T-helper 1 cell (primary cell): ENCODE measurements around the gene CEP162.
"Not testable (repeated sequence)": the region's sequence is repeated elsewhere in the genome, so short reads cannot be mapped to it uniquely, and the experiment has no call there.

Source experiments
- DNase-seq, 5 donors: peaks; one replicate each; pipeline ENCODE4 v3.0.0-alpha.2; 2012 to 2020

CEP162 gene

GRCh38 chr6:84137989-84138575 is 89.4 kb downstream of the CEP162 start:
- no peak for DNase-seq

DNA sequence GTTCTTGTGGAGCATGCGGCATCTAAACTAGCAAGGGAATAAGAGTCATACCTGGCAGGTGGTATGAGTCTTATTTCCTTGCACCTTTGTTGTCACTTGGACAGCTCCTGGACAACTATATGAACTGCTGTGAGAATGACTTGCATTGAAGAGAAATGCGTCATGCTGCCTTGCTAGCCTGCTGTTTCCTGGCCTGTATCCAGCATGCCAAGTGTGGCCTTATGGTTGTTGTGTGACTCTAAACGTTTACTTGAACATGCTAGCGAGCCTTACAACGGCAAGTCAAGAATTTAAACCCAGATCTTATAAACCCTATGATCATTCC is 90.4 kb downstream of the CEP162 start:
- DNase-seq = no peak

DNA sequence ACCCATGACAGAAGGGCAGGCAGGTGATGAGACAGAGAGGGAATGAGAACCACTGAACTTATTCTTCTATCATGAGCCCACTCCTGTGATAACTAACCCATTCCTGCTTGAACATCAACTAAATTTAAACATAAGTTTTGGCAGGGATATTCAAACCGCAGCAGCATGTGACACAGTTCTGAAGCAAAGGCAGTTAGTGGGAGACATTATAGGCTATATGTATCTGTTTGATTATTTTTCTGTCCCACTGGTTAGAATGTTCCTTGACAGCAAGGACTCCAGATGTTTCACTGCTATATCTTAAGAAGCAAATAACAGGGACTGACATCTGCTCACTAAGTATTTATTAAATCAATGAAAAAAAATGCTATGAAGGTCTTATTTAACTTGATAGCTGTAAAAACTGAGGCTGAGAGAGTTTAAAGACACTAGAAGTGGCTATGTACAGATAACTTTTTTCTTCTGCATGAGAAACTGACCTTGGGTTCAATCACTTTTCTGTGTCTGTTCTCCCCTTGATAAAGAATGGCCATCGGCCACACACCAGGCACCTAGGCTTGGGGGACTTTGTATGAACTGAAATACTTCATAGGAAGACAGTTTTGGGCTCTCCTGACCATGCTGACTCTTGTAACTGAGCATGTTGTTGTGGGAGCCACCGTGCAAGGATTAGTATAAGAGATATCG is 90.9 kb downstream of the CEP162 start:
- DNase-seq = no peak

- DNase-seq = no peak
These were observed 92.2 kb downstream of the CEP162 start for GRCh38 chr6:84135291-84135690.

DNA sequence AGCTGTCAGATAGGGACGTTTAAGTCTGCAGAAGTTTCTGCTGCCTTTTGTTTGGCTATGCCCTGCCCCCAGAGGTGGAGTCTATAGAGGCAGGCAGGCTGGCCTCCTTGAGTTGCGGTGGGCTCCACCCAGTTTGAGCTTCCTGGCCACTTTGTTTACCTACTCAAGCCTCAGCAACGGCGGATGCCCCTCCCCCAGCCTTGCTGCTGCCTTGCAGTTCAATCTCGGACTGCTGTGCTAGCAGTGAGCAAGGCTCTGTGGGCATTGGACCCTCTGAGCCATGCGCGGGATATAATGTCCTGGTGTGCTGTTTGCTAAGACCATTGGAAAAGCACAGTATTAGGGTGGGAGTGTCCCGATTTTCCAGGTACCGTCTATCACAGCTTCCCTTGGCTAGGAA is 94.1 kb downstream of the CEP162 start:
- not testable (repeated sequence) for DNase-seq

GRCh38 chr6:84129588-84129987 is 97.9 kb downstream of the CEP162 start:
- not testable (repeated sequence) for DNase-seq

DNA sequence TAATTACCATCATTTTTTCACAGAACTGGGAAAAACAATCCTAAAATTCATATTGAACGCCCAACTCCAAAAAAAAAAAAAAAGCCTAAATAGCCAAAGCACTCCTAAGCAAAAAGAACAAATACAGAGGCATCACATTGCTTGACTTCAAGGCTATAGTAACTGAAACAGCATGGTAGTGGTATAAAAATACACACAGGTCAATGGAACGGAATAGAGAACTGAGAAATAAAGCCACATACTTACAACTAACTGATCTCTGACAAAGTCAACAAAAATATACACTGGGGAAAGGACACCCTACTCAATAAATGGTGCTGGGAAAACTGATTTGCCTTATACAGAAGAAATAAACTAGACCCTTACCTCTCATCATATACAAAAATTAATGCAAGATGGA is 104.3 kb downstream of the CEP162 start:
- DNase-seq = no peak

GRCh38 chr6:84119277-84119676 is 108.2 kb downstream of the CEP162 start:
- DNase-seq = no peak

DNA sequence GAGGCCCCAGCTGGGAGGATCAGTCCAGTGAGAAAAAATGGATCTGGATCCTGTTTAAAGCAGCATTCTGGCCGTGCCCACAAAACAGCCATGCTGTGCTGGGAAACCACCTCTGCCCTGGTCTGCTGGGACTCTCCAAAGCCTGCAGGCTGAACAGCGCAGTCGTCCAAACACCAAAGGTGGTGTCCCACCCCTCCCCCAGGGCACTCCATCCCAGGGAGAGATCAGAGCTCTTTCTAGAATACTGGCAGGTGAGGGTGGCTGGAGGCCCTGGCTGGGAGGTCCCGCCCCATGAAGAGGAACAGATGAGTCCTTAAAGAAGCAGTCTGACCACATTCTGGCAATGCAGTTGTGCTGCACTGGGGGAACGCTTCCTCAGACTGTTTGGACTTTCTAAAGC is 109.3 kb downstream of the CEP162 start:
- DNase-seq = no peak

GRCh38 chr6:84114933-84115594 is 112.4 kb downstream of the CEP162 start:
- not testable (repeated sequence) for DNase-seq

DNA sequence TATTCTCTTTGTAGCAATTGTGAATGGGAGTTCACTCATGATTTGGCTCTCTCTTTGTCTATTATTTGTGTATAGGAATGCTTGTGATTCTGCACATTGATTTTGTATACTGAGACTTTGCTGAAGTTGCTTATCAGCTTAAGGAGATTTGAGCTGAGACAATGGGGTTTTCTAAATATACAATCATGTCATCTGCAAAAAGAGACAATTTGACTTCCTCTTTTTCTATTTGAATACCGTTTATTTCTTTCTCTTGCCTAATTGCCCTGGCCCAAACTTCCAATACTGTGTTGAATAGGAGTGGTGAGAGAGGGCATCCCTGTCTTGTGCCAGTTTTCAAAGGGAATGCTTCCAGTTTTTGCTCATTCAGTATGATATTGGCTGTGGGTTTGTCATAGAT is 116.1 kb downstream of the CEP162 start:
- DNase-seq = not testable (repeated sequence)

GRCh38 chr6:84107495-84107894 is 119.9 kb downstream of the CEP162 start:
- no peak for DNase-seq

DNA sequence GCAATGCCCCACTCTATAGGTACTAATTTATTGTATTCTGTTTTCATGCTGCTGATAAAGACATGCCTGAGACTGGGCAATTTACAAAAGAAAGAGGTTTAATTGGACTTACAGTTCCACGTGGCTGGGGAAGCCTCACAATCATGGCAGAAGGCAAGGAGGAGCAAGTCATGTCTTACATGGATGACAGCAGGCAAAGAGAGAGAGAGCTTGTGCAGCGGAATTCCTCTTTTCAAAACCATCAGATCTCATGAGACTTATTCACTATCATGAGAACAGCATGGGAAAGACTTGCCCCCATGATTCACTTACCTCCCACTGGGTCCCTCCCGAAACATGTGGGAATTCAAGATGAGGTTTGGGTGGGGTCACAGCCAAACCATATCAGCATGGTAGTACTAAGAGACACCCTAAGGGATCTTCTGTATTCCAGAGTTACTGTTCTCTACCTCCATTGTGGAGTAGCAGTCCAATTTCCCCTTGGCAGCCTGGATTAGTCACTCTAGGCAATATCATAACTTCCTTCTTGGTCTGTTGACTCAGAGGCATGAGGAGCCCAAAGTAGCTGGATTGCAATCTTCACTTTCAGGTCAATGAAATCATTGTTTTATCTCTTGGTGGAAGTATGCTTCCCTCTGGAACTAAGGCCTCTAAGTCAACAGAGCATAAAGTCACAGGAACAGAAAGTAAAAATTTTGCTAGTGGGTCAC is 122.1 kb downstream of the CEP162 start:
- DNase-seq = not testable (repeated sequence)

GRCh38 chr6:84103029-84103428 is 124.4 kb downstream of the CEP162 start:
- DNase-seq = no peak

DNA sequence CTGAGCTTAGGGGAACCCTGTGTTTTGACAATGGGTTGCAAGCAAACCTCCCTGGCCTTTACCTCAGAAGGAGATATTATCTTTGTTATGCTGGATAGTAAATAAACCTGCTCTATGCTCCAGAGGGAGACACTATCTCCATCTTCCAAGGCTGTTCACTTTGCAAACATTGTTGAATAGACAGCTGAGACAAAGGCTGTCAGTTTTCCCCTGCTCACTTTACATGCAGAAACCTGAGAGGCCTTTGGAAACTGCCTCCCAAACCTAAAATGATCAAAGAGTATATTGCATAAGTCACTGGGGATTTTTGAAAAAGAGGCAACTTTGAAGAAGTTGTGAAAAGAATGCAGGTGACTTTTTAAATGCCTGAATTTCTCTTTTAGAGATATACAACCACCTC is 132.3 kb downstream of the CEP162 start:
- DNase-seq = no peak

GRCh38 chr6:84093441-84094435 is 133.7 kb downstream of the CEP162 start:
- no peak for DNase-seq

GRCh38 chr6:84089552-84089951 is 137.9 kb downstream of the CEP162 start:
- no peak for DNase-seq

- DNase-seq = no peak
These were observed 138.4 kb downstream of the CEP162 start for GRCh38 chr6:84089081-84089480.

- no peak for DNase-seq
These were observed 140.7 kb downstream of the CEP162 start for GRCh38 chr6:84086545-84087429.

GRCh38 chr6:84086056-84086455 is 141.4 kb downstream of the CEP162 start:
- DNase-seq = no peak

DNA sequence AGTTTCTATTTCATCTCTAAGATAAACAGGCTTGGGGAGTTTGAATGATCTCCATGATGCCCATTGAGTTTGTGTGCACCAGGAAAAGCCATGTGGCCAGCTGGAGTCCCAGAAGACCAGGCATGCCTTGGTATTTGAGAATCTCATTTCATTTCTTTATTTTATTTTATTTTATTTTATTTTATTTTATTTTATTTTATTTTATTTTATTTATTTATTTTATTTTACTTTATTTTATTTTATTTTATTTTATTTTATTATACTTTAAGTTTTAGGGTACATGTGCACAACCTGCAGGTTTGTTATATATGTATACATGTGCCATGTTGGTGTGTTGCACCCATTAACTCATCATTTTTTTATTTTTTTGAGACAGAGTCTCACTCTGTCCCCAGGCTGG is 142.7 kb downstream of the CEP162 start:
- DNase-seq = not testable (repeated sequence)
